Heart left ventricle (tissue), 13 donors: ENCODE results near the gene HGF.

Experiments
- CTCF ChIP-seq, 12 donors: fragments of 200-600 bp; sonication (generic) in 4 of 12; IDR thresholded peaks; one replicate each; pipeline versions ENCODE4 v1.5.0 to v1.8.0; 2018 to 2022; ENCODE audit warnings: antibody characterized with exemption in 12 of 12, mild to moderate bottlenecking in 5 of 12
- POLR2A ChIP-seq, 2 donors: fragments of 450-650 bp; IDR thresholded peaks; one replicate each; pipeline ENCODE4 v1.6.1; 2017; ENCODE audit warnings: antibody characterized with exemption in 2 of 2, mild to moderate bottlenecking in 2 of 2, moderate library complexity in 2 of 2
- donor health status: ischemic (EF 13 %, LVEDD 7.1; RV severe dilation, severe dysfunction).
- donor health status: DM: no; HTN: yes; CAD: no.
- donor health status: DM: no; HTN: no; CAD: no.
- donor health status: ischemic (EF 25% LVEDD 6.9; RV normal size, moderate dysfunction).
- donor health status: ischemic (EF 25% LVEDD 5.7; RV mildly dilated, moderate dysfunction).
- donor health status: ischemic (EF 35%, LVEDD 5.7; RV mildly dilated, moderate dysfunction).
- donor health status: nonischemic (EF 11% LVEDD 7.7; RV severe dilation, severe dysfunction).
- donor health status: DM: yes; HTN: yes; CAD: no.
- donor health status: PGD.
- donor health status: ischemic (EF 29% LVEDD 5.4; RV normal size, mild dysfunction).
- donor health status: nonischemic (EF 23%, LVEDD 6.1; RV moderate dilation, normal function).

DNA sequence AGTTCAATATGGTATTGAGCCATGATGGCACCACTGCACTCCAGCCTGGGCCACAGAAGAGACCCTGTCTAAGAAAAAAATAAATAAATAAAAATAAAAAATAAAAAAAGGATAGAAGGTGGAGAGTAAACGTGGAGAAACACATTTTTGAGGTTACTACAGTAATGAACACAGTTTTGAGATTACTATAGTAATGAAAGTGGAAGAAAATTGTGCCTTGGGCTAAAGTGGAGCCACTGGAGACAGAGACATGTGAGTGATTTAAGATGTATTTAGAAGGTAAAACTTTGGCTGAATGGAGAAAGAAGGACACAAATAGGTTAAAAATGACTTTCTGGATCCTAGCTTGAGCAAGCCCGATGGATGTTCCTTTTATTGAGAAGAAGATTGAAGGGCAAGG, 76.8 kb downstream of the HGF start:
- TF ChIP-seq CTCF (IDR thresholded peaks at IDR 0.05) (no peak), POLR2A (IDR thresholded peaks at IDR 0.05) (no peak)
